H9 (cell line): ENCODE results near the gene FAT1. TPM values are rescaled to one million over a fixed set of nuclear protein-coding genes. Genes with fewer than 3 reads are reported as not detected.

ENCODE experiments used
- DNase-seq: peaks from one replicate; pipeline ENCODE4 v3.0.0-alpha.2; 2017
- H2AFZ ChIP-seq: one replicate; pipeline ENCODE4 v1.6.1; 2013; ENCODE audit warnings: mild to moderate bottlenecking, low read length, control low read depth, moderate library complexity
- H2AK5ac ChIP-seq: 2 replicates; pipeline ENCODE4 v1.6.1; 2013; ENCODE audit warnings: low read length, control low read depth, mixed read lengths; ENCODE audit not compliant: insufficient read length
- H2BK120ac ChIP-seq: one replicate; pipeline ENCODE4 v1.6.1; 2013; ENCODE audit warnings: low read depth, mild to moderate bottlenecking, low read length, control low read depth, inconsistent platforms; ENCODE audit not compliant: poor library complexity, severe bottlenecking
- H2BK12ac ChIP-seq: 2 replicates; pipeline ENCODE4 v1.6.1; 2013; ENCODE audit warnings: low read length, control low read depth, mixed read lengths, low read depth; ENCODE audit not compliant: insufficient read length
- H2BK15ac ChIP-seq: 2 replicates; pipeline ENCODE4 v1.6.1; 2013; ENCODE audit warnings: low read depth, low read length, control low read depth
- H2BK20ac ChIP-seq: one replicate; pipeline ENCODE4 v1.6.1; 2013; ENCODE audit warnings: low read depth, mild to moderate bottlenecking, low read length, control low read depth, inconsistent platforms; ENCODE audit not compliant: poor library complexity, severe bottlenecking
- H2BK5ac ChIP-seq: 2 replicates; pipeline ENCODE4 v1.6.1; 2013; ENCODE audit warnings: low read length, control low read depth, mixed read lengths; ENCODE audit not compliant: insufficient read length
- H3K14ac ChIP-seq: 2 replicates; pipeline ENCODE4 v1.6.1; 2013; ENCODE audit warnings: low read length, control low read depth; ENCODE audit not compliant: insufficient read depth
- H3K18ac ChIP-seq: 2 replicates; pipeline ENCODE4 v1.6.1; 2013; ENCODE audit warnings: low read depth, mild to moderate bottlenecking, mixed read lengths, low read length, control low read depth; ENCODE audit not compliant: insufficient read length
- H3K23ac ChIP-seq: 2 replicates; pipeline ENCODE4 v1.6.1; 2013; ENCODE audit warnings: low read length, control low read depth, mixed read lengths, low read depth; ENCODE audit not compliant: insufficient read length
- H3K23me2 ChIP-seq: 2 replicates; pipeline ENCODE4 v1.6.1; 2013; ENCODE audit warnings: low read depth, mild to moderate bottlenecking, mixed read lengths, low read length, control low read depth; ENCODE audit not compliant: insufficient read length, poor library complexity, severe bottlenecking
- H3K27ac ChIP-seq: 2 replicates; pipeline ENCODE4 v1.5.1; 2013; ENCODE audit warnings: low read length, control low read depth, mixed read lengths, low read depth; ENCODE audit not compliant: insufficient read length
- H3K27me3 ChIP-seq: 2 replicates; pipeline ENCODE4 v1.6.1; 2013; ENCODE audit warnings: low read length, control low read depth, inconsistent platforms; ENCODE audit not compliant: insufficient read depth
- H3K4ac ChIP-seq: 2 replicates; pipeline ENCODE4 v1.6.1; 2013; ENCODE audit warnings: low read depth, mild to moderate bottlenecking, control low read depth, inconsistent platforms, low read length, moderate library complexity
- H3K4me1 ChIP-seq: 2 replicates; pipeline ENCODE4 v1.6.1; 2013; ENCODE audit warnings: low read length, control low read depth, inconsistent platforms; ENCODE audit not compliant: insufficient read depth
- H3K4me2 ChIP-seq: 2 replicates; pipeline ENCODE4 v1.6.1; 2013; ENCODE audit warnings: low read length, control low read depth, mixed read lengths; ENCODE audit not compliant: insufficient read length, insufficient read depth
- H3K56ac ChIP-seq: 2 replicates; pipeline ENCODE4 v1.6.1; 2013; ENCODE audit warnings: low read depth, mild to moderate bottlenecking, mixed read lengths, low read length, control low read depth; ENCODE audit not compliant: insufficient read length
- H3K79me1 ChIP-seq: 2 replicates; pipeline ENCODE4 v1.6.1; 2013; ENCODE audit warnings: low read depth, mild to moderate bottlenecking, moderate library complexity, low read length, control low read depth, inconsistent platforms; ENCODE audit not compliant: insufficient read depth, poor library complexity, severe bottlenecking
- H3K79me2 ChIP-seq: 2 replicates; pipeline ENCODE4 v1.6.1; 2013; ENCODE audit warnings: low read length, control low read depth, inconsistent platforms; ENCODE audit not compliant: insufficient read depth
- H3K9ac ChIP-seq: 2 replicates; pipeline ENCODE4 v1.6.1; 2013; ENCODE audit warnings: low read length, control low read depth, mixed read lengths; ENCODE audit not compliant: insufficient read length; ENCODE audit errors: extremely low read depth
- H3K9me3 ChIP-seq: one replicate; pipeline ENCODE4 v1.6.1; 2013; ENCODE audit warnings: low read depth, low read length, inconsistent platforms; ENCODE audit not compliant: control insufficient read depth
- H3T11ph ChIP-seq: one replicate; pipeline ENCODE4 v1.6.1; 2013; ENCODE audit warnings: mild to moderate bottlenecking, low read length, control low read depth, inconsistent platforms
- H4K20me1 ChIP-seq: one replicate; pipeline ENCODE4 v1.6.1; 2013; ENCODE audit not compliant: control insufficient read depth, insufficient read length, insufficient read depth
- H4K5ac ChIP-seq: 2 replicates; pipeline ENCODE4 v1.6.1; 2013; ENCODE audit warnings: low read depth, mild to moderate bottlenecking, mixed read lengths, low read length, control low read depth; ENCODE audit not compliant: insufficient read length
- H4K8ac ChIP-seq: replicated peaks from 2 replicates; pipeline ENCODE4 v1.6.1; 2013; ENCODE audit warnings: low read length, control low read depth, mixed read lengths, low read depth; ENCODE audit not compliant: insufficient read length
- H4K91ac ChIP-seq: 2 replicates; pipeline ENCODE4 v1.6.1; 2013; ENCODE audit warnings: low read depth, mild to moderate bottlenecking, moderate library complexity, mixed read lengths, low read length, control low read depth; ENCODE audit not compliant: insufficient read length
- H3K27ac Mint-ChIP-seq, 3 experiments: 2 replicates in 2 of 3; 3 replicates in 1 of 3; pipeline ENCODE4 v1.8.0; 2020 to 2021; ENCODE audit warnings: mixed read lengths in 3 of 3, mild to moderate bottlenecking in 1 of 3, moderate library complexity in 1 of 3
- H3K27me3 Mint-ChIP-seq: 2 replicates; pipeline ENCODE4 v1.8.0; 2021; ENCODE audit warnings: low read depth, mild to moderate bottlenecking, moderate library complexity, mixed read lengths
- H3K36me3 Mint-ChIP-seq, 3 experiments: 2 replicates in 2 of 3; 3 replicates in 1 of 3; pipeline ENCODE4 v1.8.0; 2020 to 2021; ENCODE audit warnings: low read depth in 3 of 3, mixed read lengths in 3 of 3; ENCODE audit not compliant: insufficient read depth in 1 of 3
- H3K4me1 Mint-ChIP-seq, 2 experiments: 2 replicates each; pipeline ENCODE4 v1.8.0; 2020; ENCODE audit warnings: mixed read lengths in 2 of 2
- H3K4me3 Mint-ChIP-seq, 2 experiments: 2 replicates in 1 of 2; 3 replicates in 1 of 2; pipeline ENCODE4 v1.8.0; 2020 to 2021; ENCODE audit warnings: mild to moderate bottlenecking in 2 of 2, mixed read lengths in 2 of 2, moderate library complexity in 1 of 2
- H3K9me3 Mint-ChIP-seq, 2 experiments: 2 replicates in 1 of 2; 3 replicates in 1 of 2; pipeline ENCODE4 v1.8.0; 2020; ENCODE audit warnings: mild to moderate bottlenecking in 2 of 2, mixed read lengths in 2 of 2, moderate library complexity in 1 of 2
- CTCF ChIP-seq: fragments of 200-600 bp; sonication (generic); conservative IDR thresholded peaks from 3 replicates; pipeline ENCODE4 v1.8.0; 2021; ENCODE audit warnings: antibody characterized with exemption, mild to moderate bottlenecking
- WGBS: extraction: QIAGEN DNeasy Blood & Tissue Kit; methylation state at CpG from one replicate; pipeline ENCODE4 v1.1.7; 2013; ENCODE audit warnings: missing lambda C conversion rate, low lambda C conversion rate, mixed read lengths; ENCODE audit not compliant: insufficient read length; ENCODE audit errors: extremely low coverage; 5-methylcytosine and 5-hydroxymethylcytosine counted together
- total RNA-seq: library from RNA; stranded (reverse); gene quantifications from 2 replicates; pipeline ENCODE4 v1.2.1, GENCODE V29; 2021

Gene FAT1
- total RNA-seq, 1 experiment from 2014 or later = 173 TPM

- H2BK20ac ChIP-seq = no peak overlapping the region
- peaks cover 2% of the 10 kb centered on the region for H3K79me1 ChIP-seq
- DNase-seq = no peak
- no peaks in the 10 kb centered on the region for H4K20me1 ChIP-seq
- H3K4ac ChIP-seq = no peak overlapping the region
- WGBS = no CpG with 5 or more reads among the region's 4 CpGs
- Mint-ChIP-seq H3K4me3 (no peak overlapping the region), H3K4me1 (peaks cover 44 to 45% of the 10 kb centered on the region in 2 experiments), H3K27ac (peak overlapping the region in 2 of 3 experiments; percentile 16 to 78; a peak in 2 of 7 replicates), H3K36me3 (peaks cover 28 to 62% (median 55%) of the 10 kb centered on the region in 3 experiments), H3K9me3 (no peaks in the 10 kb centered on the region; a peak in 2 of 5 replicates), H3K27me3 (no peaks in the 10 kb centered on the region)
- H3K79me2 ChIP-seq = peaks cover 18% of the 10 kb centered on the region; the same call in 1 of the 2 replicates
- no peak overlapping the region for H2BK120ac ChIP-seq
- no peak overlapping the region for H2BK15ac ChIP-seq
- H2BK12ac ChIP-seq = no peak overlapping the region
- H2BK5ac ChIP-seq = no peak overlapping the region
- H2AK5ac ChIP-seq = no peak overlapping the region
- no peak overlapping the region for H3T11ph ChIP-seq
- no peak overlapping the region for H3K14ac ChIP-seq
- no peak overlapping the region for H3K4me2 ChIP-seq
- H3K23ac ChIP-seq = no peak overlapping the region
- H3K56ac ChIP-seq = no peak overlapping the region
- no peak overlapping the region for H4K8ac ChIP-seq
- no peaks in the 10 kb centered on the region for H3K9me3 ChIP-seq
- no peaks in the 10 kb centered on the region for H3K27me3 ChIP-seq
- no peak overlapping the region for H4K91ac ChIP-seq
- no peak overlapping the region for H3K9ac ChIP-seq
- H3K23me2 ChIP-seq = no peaks in the 10 kb centered on the region
- no peak overlapping the region for H3K27ac ChIP-seq
- H3K4me1 ChIP-seq = 0 out of 2 replicates have a peak, but pooled peaks cover 3% of the 10 kb centered on the region
- TF ChIP-seq CTCF = no peak
- H4K5ac ChIP-seq = no peak overlapping the region
- no peak overlapping the region for H2AFZ ChIP-seq
- H3K18ac ChIP-seq = no peak overlapping the region
Measured at GRCh38 chr4:186695392-186695791, 28.3 kb downstream of the FAT1 start.
